Inflammatory macrophage treated with lipopolysaccharide for 4 hours (primary cell): ENCODE data around the gene HOMER3.
A peak's percentile ranks its signal among the peaks of the same experiment; 100 is the strongest.

ENCODE experiments used
- DNase-seq: peaks from one replicate; pipeline ENCODE4 v3.0.0-alpha.2; 2020

HOMER3 gene

DNA sequence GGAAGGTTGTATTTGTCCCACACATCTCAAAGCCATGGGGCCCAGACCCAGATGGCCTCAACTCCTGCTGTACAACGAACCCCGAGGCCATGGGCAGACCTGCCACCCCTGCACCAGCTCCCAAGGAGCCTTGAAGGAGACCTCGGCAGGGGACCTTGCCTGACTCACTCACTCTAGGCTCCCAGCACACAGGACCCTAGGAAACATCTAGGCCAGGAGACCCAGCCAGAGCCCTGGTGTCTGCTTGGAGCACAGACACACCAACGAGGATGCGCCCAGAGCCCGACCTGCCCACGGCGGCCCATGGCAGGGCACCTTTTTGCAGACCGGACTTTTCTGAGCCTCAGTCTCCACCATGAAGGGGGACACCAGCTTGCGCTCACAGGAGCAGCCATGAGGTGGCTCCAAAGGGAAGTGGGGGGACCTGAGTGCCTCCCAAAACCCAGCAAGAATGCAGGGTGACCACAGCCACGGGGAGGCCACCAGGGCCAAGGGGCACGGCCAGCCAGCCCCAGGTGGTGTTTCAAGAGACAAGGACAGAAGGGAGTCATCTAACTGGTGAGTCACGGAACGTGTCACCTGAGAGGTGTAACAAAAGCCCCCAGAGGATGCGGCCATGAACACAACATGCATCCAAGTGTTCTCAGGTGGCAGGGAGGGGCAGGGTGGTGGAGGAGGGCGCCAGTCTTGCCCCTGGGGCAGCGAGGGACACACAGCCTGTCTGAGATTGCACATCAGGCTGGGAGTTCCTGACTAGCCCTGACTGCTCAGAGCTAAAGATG, 40.1 kb downstream of the HOMER3 start:
- no peak for DNase-seq

DNA sequence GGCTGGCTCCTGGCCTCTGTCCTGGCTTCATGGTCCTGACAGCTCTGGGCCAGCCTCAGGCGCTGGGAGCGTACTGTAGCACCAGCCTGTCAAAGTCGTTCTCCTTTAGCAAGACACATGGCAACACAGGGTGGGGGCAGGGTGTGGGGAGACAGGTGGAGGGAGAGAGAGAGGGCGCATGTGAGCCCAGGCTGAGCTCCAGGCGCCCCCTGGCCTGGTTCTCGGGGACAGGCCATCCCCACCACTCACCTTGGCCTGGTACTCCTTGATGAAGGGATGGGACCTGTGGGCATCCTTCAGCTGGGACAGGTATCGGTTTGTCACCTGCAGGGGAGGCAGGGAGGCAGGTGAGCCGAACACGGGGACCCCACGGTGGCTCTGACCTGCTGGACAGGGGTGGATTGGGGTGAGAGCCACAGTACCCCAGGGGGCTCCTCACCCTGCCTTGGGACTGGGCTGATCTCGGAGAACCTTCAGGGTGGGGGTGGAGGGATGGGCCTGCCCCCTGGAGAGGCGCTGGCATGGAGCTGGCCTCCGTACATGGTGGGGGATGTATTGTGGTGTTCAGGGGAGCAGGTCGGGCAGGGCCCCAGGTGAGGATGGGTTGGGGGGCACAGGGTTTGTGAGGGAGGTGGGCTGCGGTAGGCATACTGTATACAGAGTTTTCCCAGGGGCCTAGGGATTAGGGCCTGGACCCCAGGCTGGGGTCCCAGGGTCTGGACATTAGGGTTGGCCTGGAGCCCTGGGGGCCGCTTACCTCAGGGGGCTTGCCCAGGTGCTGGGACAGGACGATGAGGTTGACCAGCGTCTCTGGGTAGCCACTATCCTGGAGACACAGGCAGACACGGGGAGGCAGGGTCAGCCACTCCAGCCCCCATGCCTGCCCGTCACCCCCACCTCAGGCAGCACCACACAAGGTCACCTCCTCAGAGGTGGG, 41.1 kb downstream of the HOMER3 start:
- no peak for DNase-seq

DNA sequence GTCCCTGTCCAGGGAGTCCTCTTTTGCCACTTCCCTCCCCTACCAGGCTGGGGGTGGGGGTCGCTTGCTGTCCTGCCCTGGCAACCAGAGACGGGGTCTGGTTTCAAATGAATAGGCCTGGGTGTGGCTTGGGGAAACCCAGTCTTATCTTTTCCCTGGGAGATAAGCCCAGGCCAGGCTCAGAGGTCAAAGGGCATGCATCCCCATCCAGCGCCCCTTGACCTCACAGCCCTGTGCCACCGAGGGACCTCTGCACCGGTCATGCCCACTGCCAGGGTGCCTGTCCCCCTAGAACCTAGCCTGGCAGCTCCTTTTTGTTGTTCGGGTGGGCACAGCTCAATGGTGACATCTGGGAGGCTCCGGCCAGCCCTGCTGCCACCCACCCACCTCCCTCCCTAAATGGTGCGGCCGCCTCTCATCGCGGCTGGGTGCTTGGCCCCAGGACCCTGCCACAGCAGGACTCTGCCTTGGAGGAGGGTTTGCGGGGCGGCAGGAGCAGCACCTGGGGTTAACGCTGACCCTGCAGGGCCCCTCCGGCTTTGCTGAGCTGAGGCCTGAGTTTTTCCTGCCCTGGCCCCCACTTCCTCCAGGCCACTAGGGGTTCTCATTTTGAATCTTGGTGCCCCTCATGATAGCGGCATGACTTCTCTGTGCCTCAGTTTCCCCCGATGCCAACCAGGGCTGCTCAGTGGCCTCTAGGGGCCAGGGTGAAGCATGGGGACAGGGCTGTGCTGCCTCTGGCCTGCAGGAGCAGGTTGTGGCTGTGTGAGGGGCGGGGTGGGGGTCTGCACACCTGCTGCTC, 42.2 kb downstream of the HOMER3 start:
- DNase-seq, result no peak

GRCh38 chr19:18898081-18898606, 42.9 kb downstream of the HOMER3 start:
- DNase-seq, result no peak

- no peak for DNase-seq
These were observed 43.7 kb downstream of the HOMER3 start for GRCh38 chr19:18897094-18898029.

DNA sequence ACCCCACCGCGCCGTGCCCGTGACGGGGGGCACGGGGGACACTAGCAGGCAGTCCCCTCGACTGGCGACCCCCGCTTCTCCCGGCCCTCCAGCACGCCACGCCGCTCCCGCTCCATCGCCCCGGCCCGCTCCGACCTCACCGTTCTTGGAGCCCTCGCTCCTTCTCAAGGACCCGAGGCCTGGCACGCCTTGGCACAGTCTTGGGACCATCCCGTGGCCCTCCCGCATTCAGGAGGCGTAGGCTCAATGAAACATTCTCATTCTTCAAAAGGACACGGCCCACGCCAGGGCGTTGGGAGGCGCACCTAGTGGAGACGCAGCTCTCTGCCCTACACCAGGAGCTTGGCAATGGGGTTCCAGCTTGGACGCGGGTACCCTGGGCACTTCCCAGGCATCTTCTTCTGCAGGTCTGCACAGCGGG, 44.6 kb downstream of the HOMER3 start:
- DNase-seq, result no peak

DNA sequence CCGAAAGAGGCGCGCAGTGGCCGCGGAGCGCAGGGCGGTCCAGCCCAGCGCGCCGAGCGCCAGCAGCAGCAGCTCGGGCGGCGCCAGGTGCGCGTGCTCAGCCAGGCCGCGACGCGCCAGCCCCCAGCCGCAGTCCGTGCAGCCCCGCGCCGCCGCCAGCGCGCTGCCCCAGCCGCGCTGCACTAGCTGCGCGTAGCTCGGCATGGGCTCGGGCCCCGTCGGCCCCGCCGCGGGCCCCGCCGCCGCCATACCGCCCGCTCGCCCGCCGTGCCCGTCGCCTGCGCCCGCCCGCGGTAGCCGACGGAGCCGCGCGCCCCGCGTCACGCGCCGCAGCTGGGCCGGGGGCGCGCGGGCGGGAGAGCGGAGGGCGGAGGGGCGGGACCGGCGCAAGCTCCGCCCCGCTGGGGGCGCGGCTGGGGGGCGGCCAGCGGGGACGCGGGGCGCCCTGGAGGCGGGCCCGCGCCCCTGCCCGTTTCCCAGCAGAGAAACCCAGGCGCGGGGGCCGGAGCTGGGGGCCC, 45.1 kb downstream of the HOMER3 start, which contains the start of gene CERS1:
Gene CERS1, minus strand, starts transcription at position 335 of the 518 bp plus-strand sequence. Its CDS starts 86 bp downstream, at position 249.
- DNase-seq, result no peak

GRCh38 chr19:18895038-18895823, 45.8 kb downstream of the HOMER3 start:
- peak; percentile 43 for DNase-seq

DNA sequence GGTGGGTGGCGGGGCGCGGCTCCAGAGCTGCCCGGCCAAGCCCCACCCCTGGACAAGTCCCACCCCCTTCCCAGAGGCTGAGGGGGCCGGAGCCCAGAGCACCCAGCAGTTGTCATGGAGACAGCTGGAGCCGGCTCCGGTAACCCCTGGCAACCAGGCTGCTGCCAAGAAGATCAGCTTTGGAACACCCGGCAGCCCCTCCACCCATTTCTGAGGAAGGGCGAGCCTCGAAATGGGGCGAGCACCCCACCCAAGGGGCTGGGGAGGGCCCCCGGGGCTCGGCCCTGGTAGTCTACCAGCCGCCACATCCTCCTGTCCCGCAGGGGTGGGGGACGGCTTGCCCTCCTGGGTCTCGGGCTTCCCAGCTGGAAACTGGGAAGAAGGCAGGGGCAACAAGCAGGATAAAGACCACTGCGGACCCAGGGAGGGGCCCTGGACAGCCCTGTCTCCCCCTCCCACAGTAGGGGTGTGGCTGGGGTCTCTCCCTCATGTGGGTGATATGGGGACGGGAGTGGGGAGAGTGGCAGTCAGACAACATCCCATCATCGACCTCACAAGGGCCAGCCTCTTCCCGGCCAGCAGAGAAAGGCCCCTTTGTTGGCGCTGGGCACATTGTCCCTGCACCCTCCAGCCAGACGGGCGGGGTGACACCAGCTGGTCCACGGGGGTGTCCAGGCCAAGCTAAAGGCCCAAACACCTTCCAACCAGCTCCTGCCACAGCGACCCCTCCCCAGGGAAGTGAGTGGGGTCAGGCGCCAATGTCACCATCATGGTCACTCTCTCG, 46.6 kb downstream of the HOMER3 start:
- no peak for DNase-seq

GRCh38 chr19:18893587-18894253, 47.3 kb downstream of the HOMER3 start:
- no peak for DNase-seq

DNA sequence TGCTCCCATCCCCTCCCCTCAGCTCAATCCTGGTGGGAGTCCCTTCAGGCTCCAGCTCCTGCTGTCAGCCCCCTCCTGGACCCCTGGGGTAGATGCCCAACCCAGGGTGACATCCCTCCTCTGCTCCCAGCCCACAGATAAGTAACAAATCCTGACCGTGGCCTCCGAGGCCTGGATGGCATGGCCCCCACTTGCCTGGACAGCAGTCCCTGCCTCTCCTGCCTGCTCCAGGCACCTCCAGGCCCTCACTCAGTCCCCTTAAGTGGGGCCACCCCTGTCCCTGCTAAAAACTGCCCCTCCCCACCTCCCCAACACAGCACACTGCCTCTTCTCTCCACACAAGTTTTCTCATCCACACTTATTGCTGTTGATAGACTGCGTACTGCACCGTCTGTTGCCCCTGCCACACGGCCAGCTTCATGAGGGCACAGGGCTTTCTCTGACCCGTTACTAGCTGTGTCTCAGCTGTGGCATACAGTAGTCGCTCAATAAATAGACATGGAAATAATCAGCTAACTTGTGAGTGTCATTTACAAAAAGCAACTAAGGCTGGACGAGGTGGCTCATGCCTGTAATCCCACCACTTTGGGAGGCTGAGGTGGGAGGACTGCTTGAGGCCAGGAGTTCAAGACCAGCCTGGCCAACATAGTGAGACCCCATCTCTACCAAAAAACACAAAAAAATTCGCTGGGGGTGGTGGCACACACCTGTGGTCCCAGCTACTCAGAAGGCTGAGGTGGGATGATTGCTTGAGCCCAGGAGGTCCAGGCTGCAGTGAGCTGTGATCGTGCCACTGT, 50.9 kb downstream of the HOMER3 start:
- DNase-seq, result no peak

DNA sequence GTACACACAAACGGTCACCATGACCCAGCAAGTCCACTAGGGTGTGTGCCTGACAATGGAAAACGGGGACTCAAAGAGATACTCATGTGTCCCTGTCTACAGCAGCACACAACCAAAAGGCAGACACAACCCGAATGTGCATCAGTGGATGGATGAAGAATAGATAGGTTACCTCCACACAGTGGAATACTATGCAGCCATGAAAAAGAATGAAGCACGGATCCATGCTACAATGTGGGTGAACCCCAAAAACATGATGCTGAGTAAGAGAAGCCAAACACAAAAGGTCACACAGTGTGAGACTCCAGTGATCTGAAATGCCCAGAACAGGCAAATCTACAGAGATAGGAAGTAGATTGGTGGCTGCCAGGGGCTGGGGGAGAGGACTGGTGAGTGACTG, 54.0 kb downstream of the HOMER3 start:
- DNase-seq, result no peak

DNA sequence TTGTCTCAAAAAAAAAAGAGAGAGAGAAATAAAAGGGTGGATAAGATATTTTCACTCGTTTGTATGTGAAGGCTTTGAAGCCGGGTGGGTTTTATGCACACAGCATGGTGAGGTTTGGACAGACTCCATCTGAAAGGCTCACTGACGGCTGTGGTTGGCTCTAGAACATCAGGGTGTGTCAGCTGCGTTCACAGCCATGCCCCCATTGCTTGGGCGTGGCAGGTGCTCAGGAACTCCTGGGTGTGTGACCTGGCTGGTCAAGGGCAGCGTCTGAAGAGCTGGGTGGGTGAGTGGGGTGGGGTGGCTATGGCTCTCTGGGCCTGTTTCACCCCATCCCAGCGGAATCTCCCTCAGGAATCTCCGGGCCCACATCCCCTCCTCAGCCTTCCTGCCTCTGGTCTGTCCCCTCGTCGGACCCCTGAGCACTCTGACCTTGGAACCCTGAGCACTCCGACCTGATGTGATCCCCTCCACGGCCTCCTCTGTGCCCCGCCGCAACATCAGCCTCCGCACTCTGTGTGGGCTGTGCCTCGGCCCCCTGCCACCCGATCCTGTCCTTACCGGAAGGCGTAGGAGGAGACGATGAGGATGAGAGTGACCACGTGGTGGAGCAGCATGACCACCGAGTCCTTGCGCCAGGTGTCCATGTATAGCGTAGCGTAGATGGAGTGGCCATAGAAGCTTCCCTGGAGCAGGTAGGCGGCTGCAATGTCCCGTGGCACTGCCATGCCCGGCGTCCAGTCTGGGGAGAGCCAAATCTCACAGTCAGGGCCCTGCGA, 57.3 kb downstream of the HOMER3 start:
- no peak for DNase-seq

GRCh38 chr19:18881491-18881890, 59.5 kb downstream of the HOMER3 start:
- DNase-seq, result no peak

GRCh38 chr19:18879579-18880373, 61.2 kb downstream of the HOMER3 start:
- DNase-seq, result no peak
